ENCODE measurements around the gene SORBS1. TPM values are rescaled to one million over a fixed set of nuclear protein-coding genes. Genes with fewer than 3 reads are reported as not detected.

Gene SORBS1
- total and polyA plus RNA-seq, 2 of the 13 experiments (the other 11 are each of a cell fraction or from before 2014, with no cell fraction given): 16.8 to 39.8 TPM

GRCh38 chr10:95561177-95561863 is at the start of gene SORBS1 (continued):
- TF ChIP-seq ZNF850 (CRISPR knock-in tag; conservative IDR thresholded peaks at IDR 0.05): no peak
- no peak for TF ChIP-seq ZNF263 (CRISPR knock-in tag; IDR thresholded peaks at IDR 0.05)
- no peak for TF ChIP-seq NFIC (IDR thresholded peaks at IDR 0.05; ENCODE audit: low read length)
- no peak for TF ChIP-seq SMARCC2 (IDR thresholded peaks at IDR 0.05)
- TF ChIP-seq, protein P1, sequence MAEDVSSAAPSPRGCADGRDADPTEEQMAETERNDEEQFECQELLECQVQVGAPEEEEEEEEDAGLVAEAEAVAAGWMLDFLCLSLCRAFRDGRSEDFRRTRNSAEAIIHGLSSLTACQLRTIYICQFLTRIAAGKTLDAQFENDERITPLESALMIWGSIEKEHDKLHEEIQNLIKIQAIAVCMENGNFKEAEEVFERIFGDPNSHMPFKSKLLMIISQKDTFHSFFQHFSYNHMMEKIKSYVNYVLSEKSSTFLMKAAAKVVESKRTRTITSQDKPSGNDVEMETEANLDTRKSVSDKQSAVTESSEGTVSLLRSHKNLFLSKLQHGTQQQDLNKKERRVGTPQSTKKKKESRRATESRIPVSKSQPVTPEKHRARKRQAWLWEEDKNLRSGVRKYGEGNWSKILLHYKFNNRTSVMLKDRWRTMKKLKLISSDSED (CRISPR knock-in tag; IDR thresholded peaks at IDR 0.05): no peak
- peak; percentile 89 for TF ChIP-seq GABPB1 (CRISPR knock-in tag; IDR thresholded peaks at IDR 0.05)
- TF ChIP-seq ZNF501 (CRISPR knock-in tag; IDR thresholded peaks at IDR 0.05): peak; percentile 55; the same call in 1 of the 2 replicates
- 0 out of 2 replicates have a peak, but pooled peaks have one; percentile 68 for TF ChIP-seq SMYD3 (CRISPR knock-in tag; IDR thresholded peaks at IDR 0.05)
- TF ChIP-seq ZNF775 (CRISPR knock-in tag; IDR thresholded peaks at IDR 0.05; ENCODE audit: borderline replicate concordance): no peak
- TF ChIP-seq CREB3 (CRISPR knock-in tag; IDR thresholded peaks at IDR 0.05): no peak
- peak; percentile 65; the same call in 1 of the 2 replicates for TF ChIP-seq POLR2AphosphoS5 (IDR thresholded peaks at IDR 0.05; ENCODE audit: low read depth, low read length)
- no peak for TF ChIP-seq MAZ (IDR thresholded peaks at IDR 0.05; ENCODE audit: borderline replicate concordance, low read depth, low read length)
- TF ChIP-seq MAZ (CRISPR knock-in tag; IDR thresholded peaks at IDR 0.05; ENCODE audit: low read depth): peak; percentile 73
- no peak for TF ChIP-seq NFE2 (CRISPR knock-in tag; IDR thresholded peaks at IDR 0.05)
- no peak for TF ChIP-seq ZFP82 (CRISPR knock-in tag; IDR thresholded peaks at IDR 0.05; ENCODE audit: borderline replicate concordance)
- no peak for TF ChIP-seq ZSCAN22 (CRISPR knock-in tag; IDR thresholded peaks at IDR 0.05)
- TF ChIP-seq ZFP90 (CRISPR knock-in tag; IDR thresholded peaks at IDR 0.05; ENCODE audit: borderline replicate concordance): no peak
- TF ChIP-seq TBX2 (CRISPR knock-in tag; IDR thresholded peaks at IDR 0.05; ENCODE audit: borderline replicate concordance): peak; percentile 74; the same call in 1 of the 2 replicates
- no peak for TF ChIP-seq ISX (CRISPR knock-in tag; conservative IDR thresholded peaks at IDR 0.05)
- 0 out of 2 replicates have a peak, but pooled peaks have one; percentile 30 for TF ChIP-seq ZKSCAN1 (IDR thresholded peaks at IDR 0.05; ENCODE audit: low read length)
- TF ChIP-seq POGZ (CRISPR knock-in tag; IDR thresholded peaks at IDR 0.05): peak; percentile 50; the same call in 1 of the 2 replicates
- no peak for TF ChIP-seq ZNF839 (CRISPR knock-in tag; IDR thresholded peaks at IDR 0.05; ENCODE audit: borderline replicate concordance)
- TF ChIP-seq PHF20 (CRISPR knock-in tag; IDR thresholded peaks at IDR 0.05): no peak
- TF ChIP-seq DNMT3B (CRISPR knock-in tag; conservative IDR thresholded peaks at IDR 0.05): no peak
- no peak for TF ChIP-seq ZSCAN9 (CRISPR knock-in tag; IDR thresholded peaks at IDR 0.05; ENCODE audit: borderline replicate concordance)
- TF ChIP-seq NCOA2 (CRISPR knock-in tag; IDR thresholded peaks at IDR 0.05): peak; percentile 15; the same call in 1 of the 2 replicates
- peak; percentile 92 for TF ChIP-seq RCOR2 (CRISPR knock-in tag; IDR thresholded peaks at IDR 0.05)
- peak; percentile 95 for TF ChIP-seq KDM1A (CRISPR knock-in tag; IDR thresholded peaks at IDR 0.05)
- TF ChIP-seq TOE1 (CRISPR knock-in tag; IDR thresholded peaks at IDR 0.05): no peak
- no peak for TF ChIP-seq FOXM1 (CRISPR knock-in tag; IDR thresholded peaks at IDR 0.05)
- no peak; the same call in 1 of the 2 replicates for TF ChIP-seq ETV5 (CRISPR knock-in tag; IDR thresholded peaks at IDR 0.05; ENCODE audit: borderline replicate concordance)
- TF ChIP-seq ZNF652 (CRISPR knock-in tag; IDR thresholded peaks at IDR 0.05; ENCODE audit: borderline replicate concordance, low read depth): peak; percentile 93
- no peak for TF ChIP-seq SUZ12 (IDR thresholded peaks at IDR 0.05; ENCODE audit: low read depth, low read length)
- no peak for TF ChIP-seq HHEX (CRISPR knock-in tag; IDR thresholded peaks at IDR 0.05)
